Muscle layer of duodenum (tissue), 2 donors: ENCODE results near the gene OPCML.

ENCODE experiments used
- H3K27ac ChIP-seq: one replicate; pipeline ENCODE4 v1.7.0; 2013; ENCODE audit warnings: mild to moderate bottlenecking, low read length
- H3K27me3 ChIP-seq: one replicate; pipeline ENCODE4 v1.7.0; 2013; ENCODE audit warnings: low read depth, mild to moderate bottlenecking, control low read depth, low read length
- H3K36me3 ChIP-seq, 2 donors: one replicate each; pipeline ENCODE4 v1.7.0; 2013; ENCODE audit warnings: low read length in 2 of 2, control low read depth in 1 of 2, mild to moderate bottlenecking in 1 of 2; ENCODE audit not compliant: insufficient read depth in 2 of 2, control insufficient read depth in 1 of 2
- H3K4me1 ChIP-seq, 2 donors: one replicate each; pipeline ENCODE4 v1.7.0; 2013; ENCODE audit warnings: low read length in 2 of 2, mild to moderate bottlenecking in 2 of 2, control low read depth in 1 of 2, moderate library complexity in 1 of 2; ENCODE audit not compliant: insufficient read depth in 2 of 2, control insufficient read depth in 1 of 2
- H3K4me3 ChIP-seq, 2 donors: one replicate each; pipeline ENCODE4 v1.7.0; 2013; ENCODE audit warnings: low read length in 2 of 2, low read depth in 1 of 2, mild to moderate bottlenecking in 1 of 2
- H3K9me3 ChIP-seq, 2 donors: one replicate each; pipeline ENCODE4 v1.7.0; 2013; ENCODE audit warnings: low read length in 2 of 2, control low read depth in 1 of 2, mild to moderate bottlenecking in 1 of 2; ENCODE audit not compliant: control insufficient read depth in 1 of 2
- donor health status: healthy.

The OPCML gene

DNA sequence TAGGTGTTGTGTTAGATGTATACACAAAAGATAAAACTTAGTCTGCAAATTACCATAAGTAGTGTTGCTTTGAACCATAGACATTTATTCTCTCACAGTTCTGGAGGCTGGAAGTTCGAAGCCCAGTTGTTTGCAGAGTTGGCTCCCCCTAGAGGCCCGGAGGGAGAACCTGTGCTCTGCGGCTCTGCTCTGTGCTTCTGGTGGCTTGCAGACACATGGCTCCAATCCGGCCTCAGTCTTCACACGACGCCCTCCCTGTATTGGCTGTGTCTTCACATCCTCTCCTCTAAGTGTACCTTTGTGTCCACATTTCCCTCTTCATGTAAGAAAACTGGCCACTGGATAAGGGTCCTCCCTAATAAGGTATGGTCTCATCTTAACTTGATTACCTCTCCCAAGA lies 128.4 kb downstream of the OPCML start:
- H3K27me3 ChIP-seq: no peaks in the 10 kb centered on the region
- H3K9me3 ChIP-seq: no peaks in the 10 kb centered on the region
- no peak overlapping the region for H3K27ac ChIP-seq
- H3K4me3 ChIP-seq: no peak overlapping the region
- no peaks in the 10 kb centered on the region for H3K36me3 ChIP-seq
- H3K4me1 ChIP-seq: no peaks in the 10 kb centered on the region

GRCh38 chr11:133402551-133402950 lies 129.8 kb downstream of the OPCML start:
- Histone ChIP-seq H3K36me3 (no peaks in the 10 kb centered on the region), H3K9me3 (no peaks in the 10 kb centered on the region), H3K27ac (no peak overlapping the region), H3K4me1 (no peaks in the 10 kb centered on the region), H3K4me3 (no peak overlapping the region), H3K27me3 (no peaks in the 10 kb centered on the region)

- Histone ChIP-seq H3K4me3 (no peak overlapping the region), H3K9me3 (no peaks in the 10 kb centered on the region), H3K4me1 (no peaks in the 10 kb centered on the region), H3K36me3 (no peaks in the 10 kb centered on the region), H3K27ac (no peak overlapping the region), H3K27me3 (no peaks in the 10 kb centered on the region)
These were observed 132.3 kb downstream of the OPCML start for GRCh38 chr11:133399855-133400625.

DNA sequence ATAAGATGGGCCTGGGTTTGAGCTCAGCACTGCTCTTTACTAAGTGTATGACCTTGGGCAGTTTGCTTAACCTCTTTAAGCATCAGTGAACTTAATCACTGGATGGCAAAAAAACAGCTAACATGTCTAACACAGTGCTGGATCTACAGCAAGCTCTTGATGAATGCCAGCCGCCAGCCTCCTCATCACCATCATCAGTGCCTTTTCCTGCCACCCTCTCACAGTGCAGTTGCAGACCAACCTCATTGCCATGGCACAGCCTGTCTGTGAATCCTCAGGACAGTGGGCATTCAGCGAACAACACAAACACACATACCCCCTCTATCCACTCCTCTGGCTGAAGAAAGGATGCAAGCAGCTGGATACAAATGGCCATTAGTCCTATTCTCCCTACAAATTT lies 133.0 kb downstream of the OPCML start:
- Histone ChIP-seq H3K9me3 (no peaks in the 10 kb centered on the region), H3K27me3 (no peaks in the 10 kb centered on the region), H3K4me1 (no peaks in the 10 kb centered on the region), H3K27ac (no peak overlapping the region), H3K36me3 (no peaks in the 10 kb centered on the region), H3K4me3 (no peak overlapping the region)

DNA sequence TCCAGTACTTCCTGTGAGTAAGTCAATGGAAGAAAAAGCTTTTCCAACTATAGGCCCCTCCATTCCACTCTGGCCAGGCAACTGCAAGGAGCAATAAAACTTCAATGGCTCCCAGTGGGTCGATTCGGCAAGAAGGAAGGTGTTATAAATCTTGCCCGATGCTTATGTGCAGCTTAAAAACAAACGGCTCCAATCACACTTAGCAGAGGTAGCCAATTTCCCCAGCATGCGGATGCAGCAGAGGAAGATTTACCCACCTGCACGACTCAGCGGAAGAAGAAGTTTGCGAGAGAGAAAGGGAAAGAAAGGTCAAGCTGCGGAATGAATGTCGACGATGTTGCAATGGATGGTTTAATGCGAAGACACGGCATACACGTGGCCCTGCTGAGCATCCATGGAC lies 141.5 kb downstream of the OPCML start:
- no peaks in the 10 kb centered on the region for H3K9me3 ChIP-seq
- H3K27ac ChIP-seq: no peak overlapping the region
- no peaks in the 10 kb centered on the region for H3K4me1 ChIP-seq
- H3K4me3 ChIP-seq: no peak overlapping the region
- H3K36me3 ChIP-seq: no peaks in the 10 kb centered on the region
- no peaks in the 10 kb centered on the region for H3K27me3 ChIP-seq

DNA sequence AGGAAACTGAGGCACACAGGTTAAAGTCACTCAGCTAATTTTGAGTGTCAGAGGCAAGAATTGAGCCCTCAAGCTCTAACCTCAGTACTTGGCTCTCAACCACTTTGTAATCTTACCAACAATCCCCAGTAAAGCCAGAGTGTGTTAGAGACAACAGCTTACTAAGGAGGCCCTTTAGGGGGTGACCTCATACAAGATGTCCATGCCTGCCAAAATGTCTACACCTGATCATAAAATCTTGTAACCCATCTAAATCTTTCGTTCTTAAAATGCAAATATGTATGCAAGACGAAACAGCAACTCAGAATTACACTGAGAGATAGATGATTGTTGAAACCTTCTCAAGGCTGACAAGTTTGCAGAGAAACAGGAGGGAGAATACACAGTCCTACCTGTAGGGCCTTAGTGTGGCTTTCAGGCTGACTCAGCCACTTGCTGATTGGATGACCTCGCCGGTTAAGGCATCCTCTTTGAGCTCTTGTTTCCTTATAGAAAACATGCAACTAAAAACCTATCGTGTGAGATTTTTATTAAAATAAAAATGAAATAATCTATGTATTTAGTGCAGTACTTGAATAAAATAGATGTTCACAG lies 143.2 kb downstream of the OPCML start:
- Histone ChIP-seq H3K36me3 (no peaks in the 10 kb centered on the region), H3K9me3 (no peaks in the 10 kb centered on the region), H3K4me3 (no peak overlapping the region), H3K27ac (no peak overlapping the region), H3K4me1 (no peaks in the 10 kb centered on the region), H3K27me3 (no peaks in the 10 kb centered on the region)

- H3K27me3 ChIP-seq: no peaks in the 10 kb centered on the region
- H3K27ac ChIP-seq: no peak overlapping the region
- no peaks in the 10 kb centered on the region for H3K36me3 ChIP-seq
- H3K9me3 ChIP-seq: no peaks in the 10 kb centered on the region
- H3K4me1 ChIP-seq: no peaks in the 10 kb centered on the region
- no peak overlapping the region for H3K4me3 ChIP-seq
These were observed 144.0 kb downstream of the OPCML start for GRCh38 chr11:133388260-133388659.

DNA sequence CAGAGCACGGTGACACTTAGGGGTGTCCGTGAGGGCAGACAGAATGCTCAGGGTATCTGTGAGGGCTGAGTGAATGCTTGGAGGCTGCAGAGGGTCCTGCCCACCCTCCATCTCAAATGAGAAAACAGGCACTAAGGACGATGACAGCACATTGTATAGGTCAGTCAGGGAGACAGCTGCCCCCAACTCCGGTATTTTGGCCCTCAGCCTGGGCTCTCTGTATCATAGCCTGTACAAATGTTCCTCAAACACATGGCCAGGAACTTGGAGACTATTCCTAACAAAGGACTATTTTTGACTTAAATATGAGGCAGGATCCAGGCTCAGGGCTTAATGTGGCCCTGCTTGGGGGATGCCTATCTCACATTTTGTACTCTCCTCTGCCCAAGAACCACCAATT lies 145.4 kb downstream of the OPCML start:
- no peak overlapping the region for H3K27ac ChIP-seq

DNA sequence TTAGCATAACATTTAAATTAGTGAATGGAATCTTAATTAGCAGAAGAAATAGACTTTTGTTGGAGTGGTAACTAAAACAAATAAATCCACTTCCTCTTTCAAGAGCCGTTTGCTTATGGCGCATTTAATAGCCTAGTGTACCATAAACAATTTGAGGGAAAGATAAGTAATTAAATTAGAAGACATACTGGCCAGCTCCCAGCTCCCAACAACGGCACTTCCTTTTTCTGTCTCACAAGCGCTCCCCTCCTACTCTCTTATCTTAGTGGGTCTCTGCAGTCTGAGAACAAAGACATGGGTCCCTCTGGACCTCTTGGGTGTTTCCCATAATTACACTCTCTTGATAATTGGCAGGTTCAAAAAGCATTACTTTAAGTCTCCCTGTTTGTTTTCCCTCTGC lies 146.0 kb downstream of the OPCML start:
- H3K4me3 ChIP-seq: no peak overlapping the region
- no peaks in the 10 kb centered on the region for H3K36me3 ChIP-seq
- H3K9me3 ChIP-seq: no peaks in the 10 kb centered on the region
- H3K27ac ChIP-seq: no peak overlapping the region
- H3K4me1 ChIP-seq: no peaks in the 10 kb centered on the region
- H3K27me3 ChIP-seq: no peaks in the 10 kb centered on the region

More for the DNA sequence above, 145.4 kb downstream of the OPCML start:
- Histone ChIP-seq H3K36me3 (no peaks in the 10 kb centered on the region), H3K4me1 (no peaks in the 10 kb centered on the region), H3K4me3 (no peak overlapping the region), H3K27me3 (no peaks in the 10 kb centered on the region), H3K9me3 (no peaks in the 10 kb centered on the region)

- no peaks in the 10 kb centered on the region for H3K27me3 ChIP-seq
- H3K9me3 ChIP-seq: no peaks in the 10 kb centered on the region
- H3K4me3 ChIP-seq: no peak overlapping the region
- H3K27ac ChIP-seq: no peak overlapping the region
- H3K36me3 ChIP-seq: no peaks in the 10 kb centered on the region
- no peaks in the 10 kb centered on the region for H3K4me1 ChIP-seq
These were observed 146.5 kb downstream of the OPCML start for GRCh38 chr11:133385781-133386180.

GRCh38 chr11:133384731-133385130 lies 147.6 kb downstream of the OPCML start:
- no peaks in the 10 kb centered on the region for H3K4me1 ChIP-seq
- H3K4me3 ChIP-seq: no peak overlapping the region
- H3K9me3 ChIP-seq: no peaks in the 10 kb centered on the region
- no peak overlapping the region for H3K27ac ChIP-seq
- H3K27me3 ChIP-seq: no peaks in the 10 kb centered on the region
- H3K36me3 ChIP-seq: no peaks in the 10 kb centered on the region

DNA sequence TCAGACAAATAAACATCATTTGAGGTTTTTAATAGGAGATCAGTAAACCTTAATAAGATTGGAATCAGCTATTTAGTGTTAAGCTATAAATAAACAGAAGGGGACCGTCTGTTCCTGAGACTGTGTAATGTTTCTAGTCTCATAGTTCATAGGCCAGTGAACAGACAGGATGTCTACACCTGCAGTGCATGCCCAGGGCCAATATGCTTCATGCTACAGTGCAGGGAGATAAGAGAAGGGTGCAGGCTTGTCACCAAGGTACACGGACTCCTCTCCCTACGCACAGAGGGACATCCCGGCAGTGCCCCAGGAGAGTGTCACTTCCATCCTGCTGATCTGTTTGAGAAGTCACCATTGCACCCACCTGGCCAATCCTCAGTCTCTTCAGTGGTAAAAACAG lies 148.6 kb downstream of the OPCML start:
- Histone ChIP-seq H3K4me1 (no peaks in the 10 kb centered on the region), H3K36me3 (no peaks in the 10 kb centered on the region), H3K4me3 (no peak overlapping the region), H3K27me3 (no peaks in the 10 kb centered on the region), H3K9me3 (no peaks in the 10 kb centered on the region), H3K27ac (no peak overlapping the region)
